NCI-H2196 (cell line): ENCODE measurements around the gene CUL9.
A peak's percentile ranks its signal among the peaks of the same experiment; 100 is the strongest.

Experiments
- DNase-seq: peaks from one replicate; lab custom pipeline; 2025; ENCODE audit not compliant: unreplicated experiment; lab: John Stamatoyannopoulos, UW

The CUL9 gene

GRCh38 chr6:43254138-43254817, 72.3 kb downstream of the CUL9 start:
- no peak for DNase-seq

- DNase-seq, result no peak
Observed at GRCh38 chr6:43254846-43255245, 72.8 kb downstream of the CUL9 start.

- no peak for DNase-seq
Observed at GRCh38 chr6:43255408-43256054, 73.5 kb downstream of the CUL9 start.

GRCh38 chr6:43256670-43257366, 74.8 kb downstream of the CUL9 start:
- DNase-seq, result no peak

- no peak for DNase-seq
Observed at GRCh38 chr6:43257367-43258145, 75.6 kb downstream of the CUL9 start.

GRCh38 chr6:43258180-43258579, 76.2 kb downstream of the CUL9 start:
- DNase-seq, result no peak

- DNase-seq, result no peak
Observed at GRCh38 chr6:43258807-43259686, 77.1 kb downstream of the CUL9 start.

GRCh38 chr6:43260791-43261190, 78.8 kb downstream of the CUL9 start:
- DNase-seq, result no peak

GRCh38 chr6:43261198-43261597, 79.2 kb downstream of the CUL9 start:
- no peak for DNase-seq

GRCh38 chr6:43262000-43262779, 80.2 kb downstream of the CUL9 start:
- DNase-seq, result no peak

- no peak for DNase-seq
Observed at GRCh38 chr6:43262780-43263313, 80.9 kb downstream of the CUL9 start.

- DNase-seq, result peak; percentile 74
Observed at GRCh38 chr6:43263314-43264178, 81.5 kb downstream of the CUL9 start.

- DNase-seq, result no peak
Observed at GRCh38 chr6:43264599-43265145, 82.7 kb downstream of the CUL9 start.

GRCh38 chr6:43265564-43265963, 83.6 kb downstream of the CUL9 start:
- DNase-seq, result no peak

GRCh38 chr6:43267619-43268354, 85.8 kb downstream of the CUL9 start:
- peak; percentile 60 for DNase-seq

GRCh38 chr6:43268355-43268700, 86.3 kb downstream of the CUL9 start:
- DNase-seq, result peak; percentile 60

- no peak for DNase-seq
Observed at GRCh38 chr6:43268782-43269272, 86.8 kb downstream of the CUL9 start.
